ENCODE data around the gene NOTO. TPM values are rescaled to one million over a fixed set of nuclear protein-coding genes. Genes with fewer than 3 reads are reported as not detected.

NOTO gene
- total RNA-seq, 2 donors from 2014 or later: not detected

DNA sequence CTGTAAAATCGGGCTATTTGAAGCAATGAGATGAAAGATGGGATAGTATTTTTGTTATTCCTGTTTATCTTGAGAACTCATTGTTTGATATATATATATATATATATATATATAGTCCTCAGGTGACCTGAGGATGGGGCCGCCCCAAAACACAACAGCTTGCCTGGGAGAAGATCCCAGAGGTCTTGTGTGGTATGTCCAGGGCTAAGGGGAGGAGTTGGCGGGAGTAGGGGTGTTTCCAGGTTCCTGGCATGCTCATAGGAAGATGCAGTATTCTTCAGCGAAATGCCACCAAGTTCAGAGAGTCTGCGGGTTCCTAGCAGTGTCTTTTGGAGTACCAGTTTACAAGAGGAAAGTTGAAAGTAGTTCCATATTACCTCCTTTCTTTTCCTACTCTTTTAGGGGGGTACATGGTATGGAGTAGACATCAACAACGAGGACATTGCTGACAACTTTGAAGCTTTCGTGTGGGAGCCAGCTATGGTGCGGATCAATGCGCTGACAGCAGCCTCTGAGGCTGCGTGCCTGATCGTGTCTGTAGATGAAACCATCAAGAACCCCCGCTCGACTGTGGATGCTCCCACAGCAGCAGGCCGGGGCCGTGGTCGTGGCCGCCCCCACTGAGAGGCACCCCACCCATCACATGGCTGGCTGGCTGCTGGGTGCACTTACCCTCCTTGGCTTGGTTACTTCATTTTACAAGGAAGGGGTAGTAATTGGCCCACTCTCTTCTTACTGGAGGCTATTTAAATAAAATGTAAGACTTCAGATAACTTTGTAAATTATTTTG lies 50.1 kb downstream of the NOTO start:
- no peaks in the 10 kb centered on the region for H3K27me3 ChIP-seq
- H3K4me1 ChIP-seq: no peaks in the 10 kb centered on the region
- no peaks in the 10 kb centered on the region for H3K9me3 ChIP-seq
- H3K36me3 ChIP-seq: peaks cover 74% of the 10 kb centered on the region
- TF ChIP-seq CTCF (IDR thresholded peaks at IDR 0.05): no peak
- DNase-seq (ENCODE audit: low spot score): no peak
- H3K27ac ChIP-seq: no peak overlapping the region
- no peak overlapping the region for H3K4me3 ChIP-seq

GRCh38 chr2:73253400-73253799 lies 51.0 kb downstream of the NOTO start:
- Histone ChIP-seq H3K4me1 (no peaks in the 10 kb centered on the region), H3K27me3 (no peaks in the 10 kb centered on the region), H3K27ac (no peak overlapping the region), H3K4me3 (no peak overlapping the region), H3K9me3 (no peaks in the 10 kb centered on the region), H3K36me3 (peaks cover 65% of the 10 kb centered on the region)
- DNase-seq (ENCODE audit: low spot score): no peak
- no peak for TF ChIP-seq CTCF (IDR thresholded peaks at IDR 0.05)

DNA sequence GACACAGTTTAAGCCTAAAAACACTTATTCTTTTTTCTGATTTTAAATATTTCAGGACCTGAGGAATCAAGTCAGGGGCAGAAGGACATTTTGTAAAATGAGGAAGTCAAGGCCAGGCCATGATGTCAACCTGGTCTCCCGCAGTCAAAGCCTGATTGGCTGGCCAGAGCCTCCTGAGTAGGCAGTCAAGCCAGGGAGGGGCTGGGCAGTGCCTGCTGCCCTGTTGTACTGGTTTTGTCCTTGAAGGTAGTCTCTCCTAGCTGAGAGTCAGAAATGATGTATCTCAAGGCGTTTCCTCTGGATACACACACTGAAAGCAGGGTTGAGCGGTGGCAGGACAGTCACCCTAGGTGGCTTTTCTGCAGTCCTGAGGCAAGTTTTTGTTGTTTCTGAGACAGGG lies 51.5 kb downstream of the NOTO start:
- Histone ChIP-seq H3K4me3 (no peak overlapping the region), H3K4me1 (no peaks in the 10 kb centered on the region), H3K27ac (no peak overlapping the region), H3K9me3 (no peaks in the 10 kb centered on the region), H3K36me3 (peaks cover 60% of the 10 kb centered on the region), H3K27me3 (no peaks in the 10 kb centered on the region)
- DNase-seq (ENCODE audit: low spot score): no peak
- TF ChIP-seq CTCF (IDR thresholded peaks at IDR 0.05): no peak

DNA sequence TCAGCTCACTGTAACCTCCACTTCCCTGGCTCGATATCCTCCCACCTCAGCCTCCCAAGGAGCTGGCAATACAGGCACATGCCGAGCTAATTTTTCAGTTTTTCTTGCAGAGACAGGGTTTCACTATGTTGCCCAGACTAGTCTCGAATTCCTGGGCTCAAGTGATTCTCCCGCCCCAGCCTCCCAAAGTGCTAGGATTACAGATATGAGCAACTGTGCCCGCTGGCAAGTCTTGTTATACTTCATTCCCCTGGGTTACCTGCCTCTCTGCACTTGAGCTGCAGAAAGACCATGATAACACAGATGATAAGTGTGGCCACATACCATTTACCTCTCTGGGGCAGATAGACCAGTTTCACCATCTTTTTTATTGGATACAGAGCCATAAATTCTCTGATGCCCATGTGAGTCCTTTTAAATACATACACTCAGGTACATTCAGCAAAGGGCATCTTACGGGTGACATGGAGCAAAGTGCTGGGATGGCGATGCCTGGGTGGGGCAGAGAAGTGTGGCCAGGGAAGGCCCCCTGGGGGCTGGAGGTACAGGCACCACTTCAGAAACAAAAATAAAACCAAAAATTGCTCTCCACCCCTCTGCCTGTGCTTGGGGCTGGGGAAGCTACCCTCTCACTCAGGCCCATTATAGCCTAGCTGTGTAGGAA lies 52.1 kb downstream of the NOTO start:
- H3K27ac ChIP-seq: no peak overlapping the region
- DNase-seq (ENCODE audit: low spot score): no peak
- no peaks in the 10 kb centered on the region for H3K9me3 ChIP-seq
- peaks cover 54% of the 10 kb centered on the region for H3K36me3 ChIP-seq
- no peak overlapping the region for H3K4me3 ChIP-seq
- H3K27me3 ChIP-seq: no peaks in the 10 kb centered on the region
- H3K4me1 ChIP-seq: no peaks in the 10 kb centered on the region
- no peak for TF ChIP-seq CTCF (IDR thresholded peaks at IDR 0.05)

GRCh38 chr2:73255007-73255644 lies 52.8 kb downstream of the NOTO start:
- Histone ChIP-seq H3K4me3 (no peak overlapping the region), H3K27ac (no peak overlapping the region), H3K27me3 (no peaks in the 10 kb centered on the region), H3K9me3 (no peaks in the 10 kb centered on the region), H3K36me3 (peaks cover 48% of the 10 kb centered on the region), H3K4me1 (no peaks in the 10 kb centered on the region)
- TF ChIP-seq CTCF (IDR thresholded peaks at IDR 0.05): no peak
- no peak for DNase-seq (ENCODE audit: low spot score)

Data from right atrium auricular region (tissue), 2 donors.